Activated CD4-positive, alpha-beta T cell treated with anti-CD3 and anti-CD28 coated beads, Interleukin-2, Interleukin-6, amounts not matched to agents 100 ng/mL and 50 ng/mL, durations not matched to agents 16 hours and 8 hours (primary cell): ENCODE results near the gene HOXB13.

Experiments used
- DNase-seq: peaks from one replicate; pipeline ENCODE4 v3.0.0-alpha.2; 2020

Gene HOXB13

GRCh38 chr17:48748718-48749566 lies 20.4 kb upstream of the HOXB13 start:
- no peak for DNase-seq

DNA sequence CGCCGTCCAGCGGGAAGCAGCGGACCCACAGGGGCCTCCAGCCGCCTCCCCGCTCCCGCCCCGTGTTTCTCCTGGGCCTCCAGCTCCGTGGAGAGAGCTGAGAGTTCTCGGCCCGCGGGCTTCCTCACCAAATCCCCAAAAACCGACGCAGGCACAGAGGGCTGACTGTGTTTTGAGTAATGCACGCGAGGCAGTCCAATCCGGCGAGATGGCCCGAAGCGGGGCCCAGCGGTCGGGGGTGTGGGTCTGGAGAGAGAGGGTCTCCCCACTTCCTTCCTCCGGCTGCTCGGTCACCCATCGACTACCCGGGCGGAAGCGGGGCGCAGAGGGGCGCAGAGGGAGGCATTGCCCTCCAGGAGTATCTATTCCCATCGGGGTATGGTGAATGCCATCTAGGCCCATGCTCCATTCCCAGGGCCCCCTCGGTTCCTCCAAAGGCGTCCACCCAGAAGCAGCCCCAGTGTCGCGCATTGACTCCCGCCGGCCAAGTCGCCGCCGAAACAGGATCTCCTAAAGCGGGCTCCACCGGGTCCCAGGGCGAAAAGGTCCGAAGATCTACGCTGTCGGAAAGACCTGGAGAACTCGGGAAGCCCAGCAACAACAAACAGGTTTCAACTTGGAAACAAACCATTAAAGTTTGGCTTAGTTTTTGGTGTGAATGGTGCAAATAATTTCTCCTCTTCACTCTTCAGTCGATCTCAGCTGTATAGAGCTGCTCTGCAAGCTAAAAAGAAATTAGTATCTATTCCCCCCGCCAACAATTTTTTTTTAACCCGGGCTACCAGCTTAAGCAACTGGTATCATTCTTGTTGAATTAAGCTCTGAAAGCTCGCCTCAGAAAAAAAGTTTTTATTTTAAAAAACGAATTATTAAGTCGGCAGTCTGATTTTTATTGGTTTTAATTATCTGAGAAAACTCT lies 19.2 kb upstream of the HOXB13 start:
- no peak for DNase-seq

- DNase-seq, result no peak
These were observed 18.4 kb upstream of the HOXB13 start for GRCh38 chr17:48746916-48747444.

DNA sequence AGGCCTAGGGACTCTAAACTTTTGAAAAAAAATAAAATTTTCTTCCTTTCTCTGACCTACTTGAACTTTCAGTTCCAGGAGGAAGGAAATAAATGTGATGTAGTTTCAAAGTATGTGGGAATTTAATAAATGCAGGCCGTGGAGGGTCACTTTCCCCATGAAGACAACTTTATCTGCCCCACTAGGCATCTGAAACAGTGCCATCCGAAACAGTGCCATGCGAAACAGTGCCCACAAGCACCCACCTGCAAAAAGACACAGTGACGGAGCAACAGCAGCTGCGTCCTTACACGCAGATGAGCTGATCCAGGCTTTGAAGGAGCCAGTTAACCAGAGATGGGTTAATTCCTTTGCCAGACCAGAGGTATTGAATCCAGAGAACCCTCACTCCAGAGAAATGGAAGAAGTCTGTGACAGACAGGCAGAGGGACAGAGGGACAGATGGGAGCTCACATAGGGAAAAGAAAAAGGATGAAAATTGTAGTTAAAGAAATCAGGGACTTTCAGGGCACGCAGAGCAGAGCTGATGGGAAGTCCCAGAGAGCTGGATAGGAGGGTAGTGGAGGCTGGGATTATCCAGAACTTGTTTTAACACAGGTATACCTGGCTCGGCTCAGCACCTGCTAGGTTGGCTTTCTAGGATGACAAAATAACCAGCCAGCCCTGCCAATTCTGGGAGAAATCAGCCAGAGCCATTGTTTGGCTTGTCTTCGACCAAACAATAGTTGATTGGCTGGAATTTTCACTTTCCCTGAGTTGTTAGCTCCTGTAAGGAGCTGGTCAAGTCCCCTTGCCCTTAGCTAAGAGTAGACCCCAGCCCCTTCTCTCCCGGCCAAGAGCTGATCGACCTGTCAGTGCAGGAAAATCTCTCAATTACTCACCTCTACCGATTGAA lies 17.1 kb upstream of the HOXB13 start:
- DNase-seq, result no peak

DNA sequence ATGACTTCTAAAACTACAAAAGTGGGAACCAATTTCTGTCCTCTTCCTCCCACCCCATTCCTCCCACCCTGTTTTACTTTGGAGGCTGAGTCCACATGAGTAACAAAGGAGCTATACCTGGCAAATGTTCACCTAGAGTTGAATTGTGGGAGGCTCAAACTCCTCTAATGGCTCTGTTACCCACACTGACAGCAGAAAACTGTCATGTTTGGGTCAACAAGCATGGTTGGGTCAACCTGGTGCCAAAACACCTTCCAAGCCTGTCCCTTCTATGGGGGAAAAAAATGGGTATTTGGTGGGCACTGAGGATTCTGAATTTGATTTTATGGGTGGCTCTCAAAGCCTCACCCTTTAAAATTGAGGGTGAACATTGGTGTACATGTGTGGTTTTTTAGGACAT lies 12.0 kb upstream of the HOXB13 start:
- no peak for DNase-seq

GRCh38 chr17:48738803-48739526 lies 10.4 kb upstream of the HOXB13 start:
- DNase-seq, result no peak

DNA sequence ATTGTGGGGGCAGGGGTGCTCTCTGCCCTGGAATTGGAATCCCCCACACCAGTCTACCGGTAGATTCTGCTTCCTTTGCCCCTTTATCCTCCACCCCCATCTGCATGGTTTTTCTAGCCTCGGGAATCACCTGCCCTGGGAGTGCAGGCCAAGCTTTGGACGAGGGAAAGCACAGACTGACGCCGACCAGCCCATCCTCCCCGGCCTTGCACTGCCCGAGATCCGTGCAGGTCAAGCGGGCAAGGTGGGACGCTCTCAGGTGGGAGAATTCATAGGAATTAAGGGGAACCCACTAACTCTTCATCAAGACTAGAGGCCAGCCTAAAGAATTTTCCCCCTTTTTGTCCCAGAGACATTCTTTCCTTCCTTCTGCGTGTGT lies 9.9 kb upstream of the HOXB13 start:
- no peak for DNase-seq

DNA sequence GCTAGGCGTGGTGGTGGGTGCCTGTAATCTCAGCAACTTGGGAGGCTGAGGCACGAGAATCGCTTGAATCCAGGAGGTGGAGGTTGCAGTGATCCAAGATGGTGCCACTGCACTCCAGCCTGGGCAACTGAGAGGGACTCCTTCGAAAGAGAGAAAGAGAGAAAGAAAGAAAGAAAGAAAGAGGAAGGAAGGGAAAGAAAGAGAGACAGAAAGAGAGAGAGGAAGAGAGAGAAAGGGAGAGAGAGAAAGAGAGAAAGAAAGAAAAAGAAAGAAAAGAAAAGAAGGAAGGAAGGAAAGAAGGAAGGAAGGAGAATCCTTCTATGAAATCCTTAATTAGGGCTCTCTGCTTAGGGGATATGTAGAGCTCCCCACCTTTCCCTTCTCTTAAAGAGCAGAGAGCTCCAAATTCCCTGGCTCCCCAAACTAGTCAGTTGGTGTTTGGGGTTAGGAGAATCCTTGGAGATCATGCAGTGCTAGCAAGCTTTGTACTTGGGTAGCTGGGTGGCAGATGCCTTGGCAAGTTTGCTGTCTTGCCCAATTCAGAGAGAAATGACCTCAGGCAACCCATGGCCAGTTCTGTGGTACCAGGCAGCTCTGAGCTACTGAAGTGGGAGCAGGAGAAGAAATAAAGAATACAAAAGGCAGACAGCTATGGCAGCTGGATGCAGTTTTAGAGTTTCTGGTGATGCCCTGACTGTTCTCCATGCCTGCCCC lies 8.9 kb upstream of the HOXB13 start:
- no peak for DNase-seq

- no peak for DNase-seq
These were observed 6.5 kb upstream of the HOXB13 start for GRCh38 chr17:48735062-48735351.

DNA sequence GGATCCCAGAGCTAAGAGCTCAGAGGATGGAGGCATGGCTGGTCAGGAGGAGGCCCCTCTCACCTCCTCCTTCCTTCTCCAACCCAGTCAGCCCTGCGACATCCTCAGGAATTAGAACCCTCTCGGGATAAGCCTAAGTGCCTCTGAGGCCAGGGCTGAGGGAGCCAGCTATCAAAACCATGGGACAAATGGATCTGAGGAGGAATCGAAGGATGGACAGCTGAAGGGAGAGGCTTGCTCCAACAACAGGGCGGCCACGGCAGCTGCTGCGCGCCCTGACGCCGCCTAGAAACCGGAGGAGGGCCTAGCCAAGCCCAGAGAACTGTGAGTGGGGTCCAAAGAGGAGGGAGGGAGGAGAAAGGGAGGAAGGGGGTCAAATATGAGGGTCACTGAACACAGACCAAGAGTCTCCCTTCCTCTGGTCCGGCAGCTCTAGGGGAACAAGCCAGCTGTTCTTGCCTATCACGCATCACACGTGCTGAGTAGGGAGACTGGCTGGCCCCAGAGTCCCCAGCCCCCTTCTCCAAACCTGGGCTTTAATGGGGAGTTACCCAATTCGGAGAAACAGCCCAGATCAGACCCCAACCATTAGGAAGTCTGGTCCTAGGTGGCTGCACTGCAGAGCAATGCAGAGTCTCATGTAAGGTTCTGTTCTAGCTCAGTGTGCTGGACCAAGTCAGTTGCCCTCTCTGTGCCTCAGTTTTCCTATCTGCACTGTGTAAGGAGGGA lies 5.9 kb upstream of the HOXB13 start:
- DNase-seq, result no peak

DNA sequence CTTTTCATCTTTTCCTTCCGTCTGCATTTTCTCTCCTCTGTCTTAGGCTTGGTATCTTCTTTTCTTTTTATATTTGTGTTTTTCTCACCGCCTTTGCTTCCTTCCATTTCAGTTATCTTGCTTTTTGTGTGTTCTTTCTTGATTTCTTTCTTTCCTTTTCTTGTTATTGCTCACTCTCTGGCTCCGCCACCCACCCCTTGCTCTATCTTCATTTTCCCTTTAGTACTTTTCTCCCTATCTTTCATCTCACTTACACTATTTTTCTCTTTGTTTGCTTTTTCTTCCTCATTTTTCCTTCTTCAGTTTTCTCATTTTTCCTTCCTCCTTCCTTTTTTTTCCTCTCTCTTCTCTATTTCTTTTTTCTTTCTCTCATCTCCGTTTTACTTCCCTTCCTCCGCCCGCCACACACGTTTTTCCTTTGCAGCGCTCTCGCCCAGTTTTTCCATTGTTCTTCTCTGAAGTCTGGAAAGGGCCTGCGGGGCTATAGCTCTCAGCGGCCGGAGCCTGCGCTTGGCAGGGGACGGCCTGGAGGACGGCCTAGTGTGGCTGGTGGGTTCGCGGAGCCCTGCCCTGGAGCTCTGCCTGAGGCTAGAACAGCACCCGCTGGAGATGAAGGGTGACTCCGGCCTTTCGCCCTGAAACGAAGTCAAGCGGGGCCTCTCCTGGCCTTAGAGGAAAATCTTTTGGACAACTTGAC lies 5.2 kb upstream of the HOXB13 start:
- DNase-seq, result no peak

- no peak for DNase-seq
These were observed 4.4 kb upstream of the HOXB13 start for GRCh38 chr17:48732688-48733629.

- no peak for DNase-seq
These were observed 2.8 kb upstream of the HOXB13 start for GRCh38 chr17:48731355-48731754.

DNA sequence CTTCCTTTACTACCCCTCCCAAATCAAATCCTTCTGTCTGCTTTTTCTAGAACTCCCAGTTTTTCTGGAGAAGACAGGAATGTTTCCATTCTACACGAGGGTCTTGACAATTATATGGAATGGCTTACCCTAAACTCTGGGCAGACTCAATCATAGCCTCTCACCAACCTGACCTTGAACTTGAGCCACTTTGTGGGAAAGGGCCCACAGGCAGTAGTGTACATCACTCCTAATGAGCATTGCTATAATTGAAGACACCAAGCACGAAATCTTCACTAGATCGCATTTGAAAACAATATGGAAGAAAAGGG lies 1.6 kb upstream of the HOXB13 start:
- DNase-seq, result no peak

GRCh38 chr17:48729335-48730239 lies 1.0 kb upstream of the HOXB13 start:
- DNase-seq, result no peak

- no peak for DNase-seq
These were observed 955 bp downstream of the HOXB13 start for GRCh38 chr17:48727415-48728175.

DNA sequence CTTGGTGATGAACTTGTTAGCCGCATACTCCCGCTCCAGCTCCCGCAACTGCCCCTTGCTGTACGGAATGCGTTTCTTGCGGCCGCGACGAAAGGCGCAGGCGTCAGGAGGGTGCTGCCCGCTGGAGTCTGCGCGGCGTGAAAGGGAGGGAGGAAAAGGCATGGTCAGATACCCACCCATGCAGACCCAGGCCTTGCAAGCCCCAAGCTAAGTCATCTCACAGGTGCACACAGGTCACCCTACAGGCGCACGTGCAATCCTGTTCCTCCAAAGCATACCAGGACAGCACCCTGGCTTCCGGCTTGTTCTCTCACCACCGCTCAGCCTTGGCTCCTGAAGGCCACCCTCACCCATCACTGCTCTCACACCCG lies 1.6 kb downstream of the HOXB13 start:
- no peak for DNase-seq
